ENCODE data around the gene INMT. TPM values are rescaled to one million over a fixed set of nuclear protein-coding genes. Genes with fewer than 3 reads are reported as not detected.

Gene INMT
- total and polyA plus RNA-seq, 10 of the 15 experiments (the other 5 are each of a cell fraction or from before 2014, with no cell fraction given) = 0.03 to 0.20 (median 0.10) TPM; not detected in 7

- Histone ChIP-seq H3K27me3 (replicated peaks in 1 of 2; ENCODE audit: control insufficient read depth in 2 of 2, insufficient read depth in 2 of 2, low read length in 1 of 2) (peaks cover 6% of the 10 kb centered on the region in 2 experiments; a peak in 3 of 4 replicates), H3K79me2 (ENCODE audit: control insufficient read depth, insufficient read depth, low read length) (no peaks in the 10 kb centered on the region), H2AFZ (ENCODE audit: control insufficient read depth, low read depth, low read length) (no peak overlapping the region), H3K27ac (ENCODE audit: control insufficient read depth, insufficient read depth) (no peak overlapping the region), H3K9me3 (replicated peaks; ENCODE audit: control insufficient read depth, insufficient read depth, low read length) (no peaks in the 10 kb centered on the region), H3K4me3 (no peak overlapping the region), H4K20me1 (ENCODE audit: control insufficient read depth, insufficient read depth) (no peaks in the 10 kb centered on the region), H3K9ac (ENCODE audit: control insufficient read depth, insufficient read depth, low read length) (no peak overlapping the region), H3K4me1 (ENCODE audit: control insufficient read depth, insufficient read depth, low read length) (no peaks in the 10 kb centered on the region), H3K36me3 (ENCODE audit: control insufficient read depth in 2 of 2, insufficient read depth in 2 of 2, low read length in 1 of 2) (no peaks in the 10 kb centered on the region), H3K4me2 (ENCODE audit: control insufficient read depth, insufficient read depth) (no peak overlapping the region)
- SMC1A ChIA-PET (ENCODE audit: uncharacterized antibody, unreplicated experiment) = interaction anchor here (2.4 kb wide), 1 partner anchor 11 kb away, joined by 8 read pairs; no protein-coding TSS in a partner anchor
- DNase-seq (ENCODE audit: low read depth, low spot score) = no peak
- RAD21 ChIA-PET (ENCODE audit: unreplicated experiment) = no interaction called here
- BruUV-seq (replicated peaks) = no TSS peak
- intact Hi-C loops (cut with micrococcal nuclease; ENCODE audit: unreplicated experiment) = no loop called here
- POLR2A ChIA-PET = no interaction called here
- TF ChIP-seq SUZ12 (IDR thresholded peaks at IDR 0.05; ENCODE audit: unreplicated experiment) (no peak), CEBPZ (IDR thresholded peaks at IDR 0.05; ENCODE audit: low read depth, low read length) (no peak), YBX1 (IDR thresholded peaks at IDR 0.05) (no peak), CBFB (IDR thresholded peaks at IDR 0.05; ENCODE audit: low read depth) (no peak), SRF (IDR thresholded peaks at IDR 0.05; ENCODE audit: low read depth in 2 of 2, low read length in 2 of 2) (no peak)
- FAIRE-seq = no peak
- no peak for ATAC-seq
- WGBS (ENCODE audit: insufficient coverage, insufficient replicate concordance, low lambda C conversion rate, missing lambda C conversion rate) = 43% methylated on average over 6 of the region's 6 CpGs
- CTCF ChIA-PET = no interaction called here
- in situ Hi-C loops (cut with MboI) = no loop called here
Observed at GRCh38 chr7:30728591-30729100, 23.3 kb upstream of the INMT start.
